Muscle layer of duodenum (tissue), 2 donors: ENCODE data around the gene GTF2F1.
"Not testable (repeated sequence)": the region's sequence is repeated elsewhere in the genome, so short reads cannot be mapped to it uniquely, and the experiment has no call there.

ENCODE experiments used
- H3K27ac ChIP-seq: one replicate; pipeline ENCODE4 v1.7.0; 2013; ENCODE audit warnings: mild to moderate bottlenecking, low read length
- H3K27me3 ChIP-seq: one replicate; pipeline ENCODE4 v1.7.0; 2013; ENCODE audit warnings: low read depth, mild to moderate bottlenecking, control low read depth, low read length
- H3K36me3 ChIP-seq, 2 donors: one replicate each; pipeline ENCODE4 v1.7.0; 2013; ENCODE audit warnings: low read length in 2 of 2, control low read depth in 1 of 2, mild to moderate bottlenecking in 1 of 2; ENCODE audit not compliant: insufficient read depth in 2 of 2, control insufficient read depth in 1 of 2
- H3K4me1 ChIP-seq, 2 donors: one replicate each; pipeline ENCODE4 v1.7.0; 2013; ENCODE audit warnings: low read length in 2 of 2, mild to moderate bottlenecking in 2 of 2, control low read depth in 1 of 2, moderate library complexity in 1 of 2; ENCODE audit not compliant: insufficient read depth in 2 of 2, control insufficient read depth in 1 of 2
- H3K4me3 ChIP-seq, 2 donors: one replicate each; pipeline ENCODE4 v1.7.0; 2013; ENCODE audit warnings: low read length in 2 of 2, low read depth in 1 of 2, mild to moderate bottlenecking in 1 of 2
- H3K9me3 ChIP-seq, 2 donors: one replicate each; pipeline ENCODE4 v1.7.0; 2013; ENCODE audit warnings: low read length in 2 of 2, control low read depth in 1 of 2, mild to moderate bottlenecking in 1 of 2; ENCODE audit not compliant: control insufficient read depth in 1 of 2
- donor health status: healthy.

GTF2F1 gene, protein sequence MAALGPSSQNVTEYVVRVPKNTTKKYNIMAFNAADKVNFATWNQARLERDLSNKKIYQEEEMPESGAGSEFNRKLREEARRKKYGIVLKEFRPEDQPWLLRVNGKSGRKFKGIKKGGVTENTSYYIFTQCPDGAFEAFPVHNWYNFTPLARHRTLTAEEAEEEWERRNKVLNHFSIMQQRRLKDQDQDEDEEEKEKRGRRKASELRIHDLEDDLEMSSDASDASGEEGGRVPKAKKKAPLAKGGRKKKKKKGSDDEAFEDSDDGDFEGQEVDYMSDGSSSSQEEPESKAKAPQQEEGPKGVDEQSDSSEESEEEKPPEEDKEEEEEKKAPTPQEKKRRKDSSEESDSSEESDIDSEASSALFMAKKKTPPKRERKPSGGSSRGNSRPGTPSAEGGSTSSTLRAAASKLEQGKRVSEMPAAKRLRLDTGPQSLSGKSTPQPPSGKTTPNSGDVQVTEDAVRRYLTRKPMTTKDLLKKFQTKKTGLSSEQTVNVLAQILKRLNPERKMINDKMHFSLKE

GRCh38 chr19:6393074-6393982 lies at the start of gene GTF2F1:
Gene GTF2F1, minus strand, starts transcription at chr19:6393164. Its CDS starts 169 bp downstream, at chr19:6392995.
- H3K27ac ChIP-seq = peak within 1 kb of the TSS; percentile 95
- H3K4me1 ChIP-seq = peaks cover 9 to 11% of the 10 kb centered on the region in 2 donors
- H3K9me3 ChIP-seq = no peaks in the 10 kb centered on the region

DNA sequence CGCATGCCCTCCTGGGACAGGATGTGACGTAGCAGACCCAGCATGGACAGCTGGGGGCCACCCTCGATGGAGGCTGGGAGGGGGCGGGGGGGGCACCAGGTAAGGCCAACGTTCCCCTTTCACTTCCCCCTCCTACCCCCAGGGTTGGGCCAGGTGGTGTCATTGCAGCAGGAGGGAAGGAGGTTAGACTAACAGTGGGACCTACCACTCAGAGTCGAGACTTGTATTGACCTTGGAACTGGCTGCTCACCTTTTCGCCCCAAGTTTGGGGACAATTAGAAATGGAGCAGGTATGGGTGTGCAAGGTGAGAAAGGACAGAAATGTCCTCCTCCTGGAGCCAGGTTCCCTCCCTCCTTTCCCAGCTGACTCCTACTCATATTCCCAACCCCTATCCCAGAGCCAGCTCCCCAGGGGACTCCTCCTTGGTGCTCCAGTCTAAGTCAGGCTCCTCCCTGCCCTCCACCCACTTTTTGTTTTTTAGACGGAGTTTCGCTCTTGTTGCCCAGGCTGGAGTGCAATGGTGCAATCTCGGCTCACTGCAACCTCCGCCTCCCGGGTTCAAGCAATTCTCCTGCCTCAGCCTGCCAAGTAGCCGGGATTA lies 49.2 kb upstream of the GTF2F1 start:
- Histone ChIP-seq H3K27me3 (no peaks in the 10 kb centered on the region), H3K4me1 (no peaks in the 10 kb centered on the region), H3K9me3 (peaks cover 0 to 8% of the 10 kb centered on the region in 2 donors), H3K36me3 (peaks cover 0 to 32% of the 10 kb centered on the region in 2 donors), H3K4me3 (no peak overlapping the region), H3K27ac (no peak overlapping the region)

More at GRCh38 chr19:6393074-6393982, at the start of gene GTF2F1:
- Histone ChIP-seq H3K27me3 (no peaks in the 10 kb centered on the region), H3K4me3 (peak within 1 kb of the TSS; percentile 93 to 99), H3K36me3 (peaks cover 3 to 27% of the 10 kb centered on the region in 2 donors)

GRCh38 chr19:6440905-6441304 lies 47.9 kb upstream of the GTF2F1 start:
- Histone ChIP-seq H3K9me3 (peaks cover 0 to 3% of the 10 kb centered on the region in 2 donors), H3K27ac (no peak overlapping the region), H3K36me3 (peaks cover 0 to 19% of the 10 kb centered on the region in 2 donors), H3K4me3 (no peak overlapping the region), H3K4me1 (no peaks in the 10 kb centered on the region), H3K27me3 (no peaks in the 10 kb centered on the region)

DNA sequence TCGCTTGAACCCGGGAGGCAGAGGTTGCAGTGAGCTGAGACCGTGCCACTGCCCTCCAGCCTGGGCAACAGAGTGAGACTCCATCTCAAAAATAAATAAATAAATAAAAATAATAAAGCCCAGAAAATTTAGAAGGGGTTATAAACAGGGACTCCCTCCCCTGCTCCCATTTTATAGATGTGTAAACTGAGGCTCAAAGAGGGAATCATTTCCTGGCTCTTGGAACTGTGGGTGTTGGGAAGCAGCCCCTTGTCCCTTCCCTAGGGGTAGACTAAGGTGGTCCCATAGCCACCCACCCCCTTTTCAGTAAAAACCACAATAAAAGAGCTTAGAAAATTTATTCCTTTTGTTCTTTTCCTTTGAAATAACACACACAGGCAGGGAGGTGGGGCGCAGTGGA lies 46.8 kb upstream of the GTF2F1 start:
- no peak overlapping the region for H3K27ac ChIP-seq
- no peak overlapping the region for H3K4me3 ChIP-seq
- no peaks in the 10 kb centered on the region for H3K4me1 ChIP-seq
- H3K36me3 ChIP-seq = peaks cover 0 to 11% of the 10 kb centered on the region in 2 donors
- H3K9me3 ChIP-seq = no peaks in the 10 kb centered on the region
- H3K27me3 ChIP-seq = no peaks in the 10 kb centered on the region

DNA sequence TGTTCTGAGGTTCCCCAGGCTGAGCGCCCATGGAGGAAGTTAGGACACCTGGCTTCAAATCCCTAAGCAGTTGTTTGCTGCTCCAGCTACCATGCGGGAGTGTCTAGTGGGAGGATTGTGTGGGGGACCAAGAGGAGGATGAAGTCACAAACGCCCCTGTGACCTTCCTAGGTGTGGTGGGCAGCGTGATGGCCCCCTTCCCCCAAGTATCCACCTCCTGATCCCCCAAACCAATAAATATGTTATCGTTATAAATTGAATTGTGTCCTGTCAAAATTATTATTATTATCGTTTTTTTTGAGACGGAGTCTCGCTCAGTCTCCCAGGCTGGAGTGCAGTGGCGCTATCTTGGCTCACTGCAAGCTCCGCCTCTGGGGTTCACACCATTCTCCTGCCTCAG lies 40.7 kb upstream of the GTF2F1 start, which contains the start of gene SLC25A41:
TSS of gene SLC25A41 (minus strand) at position 101 of the 400 bp plus-strand sequence. CDS start at position 31, 70 bp downstream.
- Histone ChIP-seq H3K27me3 (no peaks in the 10 kb centered on the region), H3K27ac (no peak within 1 kb of the TSS), H3K36me3 (no peaks in the 10 kb centered on the region), H3K4me3 (no peak within 1 kb of the TSS), H3K4me1 (no peaks in the 10 kb centered on the region), H3K9me3 (no peaks in the 10 kb centered on the region)

DNA sequence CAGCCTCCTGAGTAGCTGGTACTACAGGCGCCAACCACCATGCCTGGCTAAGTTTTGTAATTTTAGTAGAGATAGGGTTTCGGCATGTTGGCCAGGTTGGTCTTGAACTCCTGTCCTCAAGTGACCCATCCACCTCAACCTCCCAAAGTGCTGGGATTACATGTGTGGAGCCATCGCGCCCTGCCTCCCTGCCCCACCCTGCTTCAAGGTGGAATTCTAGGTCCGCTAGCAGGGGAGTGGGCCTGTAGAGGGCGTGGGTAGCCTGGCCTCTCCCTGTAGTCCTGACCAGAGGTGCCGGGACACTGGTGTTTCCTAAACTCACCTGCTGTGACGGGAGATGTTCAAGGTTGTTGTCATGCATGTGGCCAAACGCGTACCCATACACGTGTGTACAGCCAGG lies 40.2 kb upstream of the GTF2F1 start:
- H3K4me1 ChIP-seq = no peaks in the 10 kb centered on the region
- no peaks in the 10 kb centered on the region for H3K9me3 ChIP-seq
- H3K27me3 ChIP-seq = no peaks in the 10 kb centered on the region
- H3K36me3 ChIP-seq = no peaks in the 10 kb centered on the region
- H3K4me3 ChIP-seq = no peak overlapping the region
- no peak overlapping the region for H3K27ac ChIP-seq

DNA sequence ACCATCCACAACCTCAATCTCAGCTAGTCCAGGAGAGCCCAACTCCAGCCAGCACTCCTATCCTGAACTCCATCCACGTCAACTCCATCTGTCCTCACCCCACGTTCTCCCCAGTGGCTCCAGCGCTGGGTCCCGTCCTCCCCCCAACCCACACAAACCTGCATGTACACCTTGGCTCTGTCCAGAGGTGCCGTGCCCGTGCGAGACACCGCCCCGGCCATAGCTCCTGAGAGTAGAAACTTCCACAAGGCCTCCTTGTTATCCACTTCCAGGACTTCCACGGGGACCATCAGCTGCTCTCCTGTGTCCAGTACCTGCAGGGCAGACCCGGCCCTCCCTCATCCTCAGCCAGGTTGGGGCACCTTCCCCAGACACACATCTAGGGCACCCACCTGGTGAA lies 38.9 kb upstream of the GTF2F1 start:
- Histone ChIP-seq H3K36me3 (no peaks in the 10 kb centered on the region), H3K9me3 (no peaks in the 10 kb centered on the region), H3K27me3 (no peaks in the 10 kb centered on the region), H3K4me3 (no peak overlapping the region), H3K27ac (no peak overlapping the region), H3K4me1 (no peaks in the 10 kb centered on the region)

GRCh38 chr19:6429419-6430221 lies 36.7 kb upstream of the GTF2F1 start:
- Histone ChIP-seq H3K4me1 (no peaks in the 10 kb centered on the region), H3K27me3 (no peaks in the 10 kb centered on the region), H3K4me3 (no peak overlapping the region), H3K36me3 (no peaks in the 10 kb centered on the region), H3K27ac (no peak overlapping the region), H3K9me3 (no peaks in the 10 kb centered on the region)

- not testable (repeated sequence) for H3K9me3 ChIP-seq, H3K4me3 ChIP-seq, H3K27ac ChIP-seq, H3K4me1 ChIP-seq, H3K36me3 ChIP-seq, H3K27me3 ChIP-seq
Observed at GRCh38 chr19:6428692-6429418, 35.9 kb upstream of the GTF2F1 start.

GRCh38 chr19:6427131-6427530 lies 34.2 kb upstream of the GTF2F1 start:
- no peaks in the 10 kb centered on the region for H3K9me3 ChIP-seq
- no peak overlapping the region for H3K4me3 ChIP-seq
- H3K36me3 ChIP-seq = no peaks in the 10 kb centered on the region
- H3K27me3 ChIP-seq = no peaks in the 10 kb centered on the region
- H3K27ac ChIP-seq = no peak overlapping the region
- peaks cover 10 to 21% of the 10 kb centered on the region in 2 donors for H3K4me1 ChIP-seq
